HG02798 (cell line): ENCODE measurements around the gene CMIP.
"Not testable (repeated sequence)": the region's sequence is repeated elsewhere in the genome, so short reads cannot be mapped to it uniquely, and the experiment has no call there.

Experiments
- ATAC-seq: cut with Tn5 transposase; IDR thresholded peaks from one replicate; pipeline ENCODE4 v1.9.1; 2021; ENCODE audit warnings: mild to moderate bottlenecking; ENCODE audit not compliant: unreplicated experiment, poor library complexity

CMIP gene

DNA sequence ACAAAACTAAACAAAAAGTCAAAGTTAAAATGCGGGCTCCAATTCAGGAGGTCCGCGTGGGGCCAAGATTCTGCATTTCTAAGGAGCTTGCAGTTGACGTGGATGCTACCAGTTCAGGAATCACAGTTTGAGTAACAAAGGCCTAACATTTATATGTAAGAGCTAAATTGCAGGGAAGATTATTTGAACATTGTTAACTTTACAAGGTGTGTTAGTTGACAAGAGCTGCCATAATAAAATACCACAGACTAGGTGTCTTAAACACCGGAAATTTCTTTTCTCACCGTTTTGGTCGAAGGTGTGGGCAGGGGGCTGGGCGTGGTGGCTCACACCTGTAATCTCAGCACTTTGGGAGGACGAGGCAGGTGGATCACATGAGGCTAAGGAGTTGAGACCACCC lies 24.8 kb upstream of the CMIP start:
- no peak for ATAC-seq

GRCh38 chr16:81421126-81421525 lies 23.5 kb upstream of the CMIP start:
- ATAC-seq, result no peak

DNA sequence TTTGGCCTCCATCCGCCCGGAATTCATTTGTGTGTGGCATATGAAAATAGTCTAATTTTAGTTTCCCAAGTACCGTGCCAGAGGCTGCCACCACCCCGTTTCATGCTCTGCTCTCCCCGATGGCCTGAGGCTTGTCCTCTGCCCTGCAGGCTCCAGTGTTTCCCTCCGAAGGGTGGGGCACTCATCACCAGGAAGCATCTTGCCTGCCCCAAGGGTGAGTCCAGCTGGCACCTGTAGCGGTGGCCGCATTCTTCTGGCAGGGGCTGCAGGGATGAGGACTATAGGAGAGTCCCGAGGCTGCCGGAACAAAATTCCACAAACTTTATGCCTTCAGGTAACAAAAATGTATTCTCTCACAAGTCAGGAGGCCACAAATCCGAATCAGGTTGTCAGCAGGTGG lies 23.1 kb upstream of the CMIP start:
- ATAC-seq, result no peak

DNA sequence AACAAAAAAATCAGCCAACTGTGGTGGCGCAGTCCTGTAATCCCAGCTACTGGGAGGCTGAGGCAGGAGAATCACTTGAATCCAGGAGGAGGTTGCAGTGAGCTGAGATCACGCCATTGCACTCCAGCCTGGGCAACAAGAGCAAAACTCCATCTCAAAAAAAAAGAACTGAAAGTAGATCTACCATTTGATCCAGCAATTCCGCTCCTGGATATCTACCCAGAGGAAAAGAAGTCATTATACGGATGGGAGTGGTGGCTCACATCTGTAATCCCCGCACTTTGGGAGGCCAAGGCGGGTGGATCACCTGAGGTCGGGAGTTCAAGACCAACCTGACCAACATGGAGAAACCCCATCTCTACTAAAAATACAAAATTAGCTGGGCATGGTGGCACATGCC lies 22.5 kb upstream of the CMIP start:
- ATAC-seq, result not testable (repeated sequence)

DNA sequence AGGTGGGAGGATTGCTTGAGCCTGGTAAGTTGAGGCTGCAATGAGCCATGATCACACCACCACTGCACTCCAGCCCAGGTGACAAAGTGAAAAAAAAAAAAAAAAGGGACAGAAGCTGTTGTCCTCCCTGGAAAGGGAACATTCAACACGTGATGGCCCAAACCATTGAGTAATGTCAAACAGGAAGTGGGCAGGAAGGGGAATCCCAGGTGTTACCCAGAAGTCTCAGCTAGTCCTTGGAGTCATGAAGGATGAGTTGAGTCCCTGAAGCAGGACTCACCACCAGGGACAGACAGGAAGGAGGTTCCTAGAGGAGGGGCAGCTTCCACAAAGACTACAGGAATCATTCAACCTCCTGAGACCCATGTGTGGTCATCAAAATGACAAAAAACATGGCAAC lies 19.8 kb upstream of the CMIP start:
- peak; percentile 53 for ATAC-seq

GRCh38 chr16:81427219-81427618 lies 17.4 kb upstream of the CMIP start:
- no peak for ATAC-seq

GRCh38 chr16:81429045-81429521 lies 15.5 kb upstream of the CMIP start:
- ATAC-seq, result peak; percentile 43

DNA sequence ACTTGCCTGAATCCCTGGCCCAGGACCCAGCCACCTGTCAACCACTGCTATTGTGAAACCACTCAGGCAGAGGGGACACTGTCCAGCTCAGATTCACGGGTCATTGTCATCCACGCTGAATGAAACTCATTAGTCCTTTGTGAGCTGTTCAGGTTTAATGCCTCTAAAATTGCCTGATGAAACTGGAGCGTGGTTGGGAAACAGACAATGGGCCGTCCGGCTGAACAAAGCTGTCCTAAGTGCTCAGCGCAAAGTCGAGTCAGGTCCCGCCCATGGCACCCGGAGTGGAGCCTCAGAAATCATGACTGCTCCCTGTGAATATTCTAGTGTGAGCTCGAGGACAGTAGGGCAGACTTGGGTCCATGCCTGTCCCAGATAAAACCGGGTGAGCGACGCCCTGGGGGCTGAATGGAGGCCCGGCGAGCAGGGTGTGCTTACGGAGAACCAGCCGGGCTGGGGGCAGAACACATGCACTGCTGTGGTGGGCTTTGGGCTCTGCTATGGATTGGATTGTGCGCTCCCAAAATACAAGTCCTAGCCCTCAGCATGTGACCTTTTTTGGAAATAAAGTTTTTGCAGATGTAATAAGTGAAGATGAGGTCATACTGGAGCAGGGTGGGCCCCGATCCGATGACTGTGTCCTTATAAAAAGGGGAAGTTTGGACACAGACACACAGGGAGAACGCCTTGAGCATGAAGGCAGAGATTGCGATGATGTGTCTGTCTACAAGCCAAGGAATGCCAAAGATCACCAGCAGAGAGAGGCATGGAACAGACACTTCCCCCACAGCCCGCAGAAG lies 12.9 kb upstream of the CMIP start:
- no peak for ATAC-seq

DNA sequence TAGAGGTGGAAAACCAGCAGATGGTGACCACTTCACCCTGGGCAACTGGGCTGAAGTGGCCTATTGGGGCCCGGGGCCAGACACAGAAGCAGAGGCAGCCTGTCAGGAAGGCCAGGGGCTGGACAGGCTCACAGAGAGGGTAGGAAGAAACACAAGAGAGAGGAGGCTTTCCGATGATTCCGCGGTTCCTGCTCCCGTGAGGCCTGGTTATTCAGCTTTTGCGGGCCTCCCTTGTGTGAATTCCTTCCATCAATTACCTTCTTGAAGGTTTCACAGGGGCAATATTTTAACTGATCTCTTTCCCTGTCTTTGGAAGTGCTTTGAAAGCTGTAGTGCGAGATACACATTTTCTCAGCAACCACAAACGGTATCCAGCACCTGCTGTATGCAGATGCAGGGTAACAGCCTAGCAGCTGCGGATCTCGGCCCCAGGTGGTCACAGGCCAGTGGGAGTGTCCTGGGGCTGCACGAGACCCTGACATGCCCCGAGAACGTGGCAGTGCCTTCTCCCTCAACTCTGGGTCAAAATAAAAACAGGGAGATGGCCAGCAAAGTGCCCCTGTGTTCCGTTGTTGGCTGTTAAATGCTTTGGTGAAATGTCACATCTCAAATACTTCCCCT lies 11.6 kb upstream of the CMIP start:
- ATAC-seq, result no peak

DNA sequence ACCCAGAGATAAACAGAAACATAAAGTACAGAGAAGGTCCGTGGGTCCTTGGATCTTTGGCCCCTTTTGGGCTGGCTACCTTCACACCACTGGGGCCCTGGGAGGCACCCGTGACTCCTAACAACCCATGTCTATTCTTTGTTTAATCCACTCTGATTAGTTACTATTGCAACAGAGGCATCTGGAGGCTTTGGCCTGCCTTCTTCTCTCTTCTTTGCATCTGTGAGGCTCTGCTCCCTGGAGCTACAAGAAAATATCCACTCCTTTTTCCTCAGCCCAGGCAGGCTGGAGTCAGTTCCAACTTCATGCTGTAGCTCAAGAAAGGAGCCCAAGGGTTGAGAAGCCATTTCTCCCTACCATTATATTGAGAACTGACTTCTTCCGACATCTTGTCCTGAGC lies 9.5 kb upstream of the CMIP start:
- ATAC-seq, result no peak

DNA sequence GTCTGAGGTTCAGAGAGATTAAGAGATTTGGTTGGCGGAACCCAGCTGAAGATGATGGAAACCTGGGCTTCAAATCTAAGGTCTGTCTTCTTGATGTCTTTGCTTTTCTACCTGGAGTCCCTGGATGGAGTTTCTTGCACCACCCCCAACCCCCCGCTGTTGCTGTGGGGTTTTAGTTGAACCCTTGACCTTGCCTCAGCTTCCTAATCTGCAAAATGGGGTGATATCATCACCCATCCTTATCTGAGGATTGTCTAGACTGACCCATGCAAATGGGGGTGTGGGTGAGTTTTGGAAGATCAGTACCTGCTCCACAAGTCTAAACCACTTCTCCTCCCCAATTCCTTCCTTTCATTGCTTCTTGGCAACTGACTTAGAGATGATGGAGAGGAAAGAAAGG lies 9.0 kb upstream of the CMIP start:
- ATAC-seq, result no peak

DNA sequence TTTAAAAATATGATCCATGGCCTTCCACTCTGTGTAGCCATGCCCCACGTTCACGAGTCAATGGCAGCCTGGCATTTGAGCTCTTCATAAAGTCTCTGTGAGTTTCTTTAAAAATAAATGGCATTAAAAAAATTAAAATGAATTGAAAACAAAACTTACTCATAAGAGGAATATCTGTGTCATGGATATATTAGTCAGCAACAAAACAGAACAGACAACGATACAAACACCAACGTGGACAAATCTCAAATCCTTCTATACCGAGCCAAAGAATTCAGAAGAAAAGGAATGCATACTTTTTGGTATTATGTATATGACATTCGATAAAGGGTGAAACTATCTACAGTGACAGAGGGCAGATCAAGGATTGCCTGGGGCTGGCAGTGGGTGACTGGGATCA lies 8.2 kb upstream of the CMIP start:
- ATAC-seq, result no peak

- ATAC-seq, result no peak
Measured at GRCh38 chr16:81437865-81438264, 6.7 kb upstream of the CMIP start.

DNA sequence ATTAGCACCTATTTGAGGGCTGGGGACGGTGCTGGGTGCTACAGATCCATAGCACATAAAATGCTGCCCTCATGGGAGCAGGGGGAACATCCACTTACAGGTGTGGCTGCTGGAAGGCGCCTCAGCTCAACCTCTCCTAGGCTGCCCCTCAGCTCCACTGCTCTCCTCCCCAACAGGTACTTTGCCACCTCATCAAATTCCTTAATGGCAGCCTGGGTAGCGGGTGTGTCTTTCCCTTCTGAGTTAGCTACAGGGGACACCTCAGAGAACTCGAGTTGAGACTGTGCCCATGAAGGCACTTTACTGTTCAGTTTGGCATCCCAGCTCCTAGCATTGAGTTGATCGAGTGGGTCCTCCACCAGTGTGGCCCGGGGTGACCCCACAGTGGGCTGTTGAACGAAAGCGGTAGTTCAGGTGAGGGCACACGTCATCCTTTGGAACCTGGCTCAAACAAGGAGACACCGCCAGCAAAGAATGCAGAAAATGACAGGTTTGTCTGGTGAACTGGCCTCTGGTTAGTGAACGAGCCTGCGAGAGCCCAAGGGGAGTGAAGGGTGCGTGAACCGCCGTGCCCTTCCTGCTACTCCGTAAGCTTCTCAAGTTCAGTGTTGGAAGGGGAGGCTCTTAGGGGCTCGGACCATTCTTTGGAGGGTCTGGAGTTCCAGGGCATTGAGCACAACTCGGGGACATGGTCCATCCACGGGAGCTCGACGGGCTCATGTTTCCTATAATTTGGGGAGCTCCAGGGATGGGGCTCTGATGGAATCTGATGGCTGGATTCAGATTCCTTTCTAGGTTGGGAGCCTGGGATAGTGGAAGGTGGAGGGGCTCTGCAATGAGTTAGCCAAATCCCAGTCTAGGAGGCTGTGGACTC lies 3.5 kb upstream of the CMIP start:
- ATAC-seq, result no peak

GRCh38 chr16:81442220-81442915 lies 2.2 kb upstream of the CMIP start:
- no peak for ATAC-seq

DNA sequence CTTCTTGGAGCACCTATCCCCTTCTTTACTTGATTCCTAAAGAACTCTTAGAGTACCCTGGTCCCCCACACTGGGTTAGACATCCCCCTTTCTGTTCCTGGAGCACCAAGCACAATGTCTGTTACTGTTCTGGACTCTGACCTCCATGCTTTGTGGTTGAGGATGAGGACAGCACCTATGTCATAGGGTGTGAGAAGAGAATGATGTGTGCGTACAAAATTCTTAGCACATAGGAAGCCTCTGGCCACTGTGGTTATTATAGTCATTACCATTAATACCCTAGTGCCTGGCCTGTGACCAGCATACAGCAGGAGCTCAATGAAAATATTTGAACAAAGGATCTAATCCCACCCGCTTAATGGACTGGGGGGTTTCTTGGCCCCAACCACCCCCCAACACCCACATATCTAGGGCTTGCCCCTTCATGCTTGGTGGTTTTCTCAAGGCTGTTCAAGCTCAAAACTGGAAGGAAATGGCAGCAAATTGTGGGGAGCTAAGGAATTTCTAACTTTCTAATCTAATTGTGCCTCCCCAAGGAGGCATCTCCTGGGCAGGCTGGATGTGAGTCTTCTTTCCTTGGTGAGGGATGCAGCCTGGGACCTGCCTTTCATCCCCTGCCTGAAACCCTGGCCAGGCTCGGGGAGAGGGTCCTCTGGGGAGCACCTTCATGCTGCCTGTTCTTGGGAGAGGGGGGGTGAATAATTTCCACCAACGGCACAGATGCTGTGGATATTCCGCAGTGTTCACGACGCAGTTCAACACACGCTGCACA lies 1.5 kb upstream of the CMIP start:
- ATAC-seq, result no peak

DNA sequence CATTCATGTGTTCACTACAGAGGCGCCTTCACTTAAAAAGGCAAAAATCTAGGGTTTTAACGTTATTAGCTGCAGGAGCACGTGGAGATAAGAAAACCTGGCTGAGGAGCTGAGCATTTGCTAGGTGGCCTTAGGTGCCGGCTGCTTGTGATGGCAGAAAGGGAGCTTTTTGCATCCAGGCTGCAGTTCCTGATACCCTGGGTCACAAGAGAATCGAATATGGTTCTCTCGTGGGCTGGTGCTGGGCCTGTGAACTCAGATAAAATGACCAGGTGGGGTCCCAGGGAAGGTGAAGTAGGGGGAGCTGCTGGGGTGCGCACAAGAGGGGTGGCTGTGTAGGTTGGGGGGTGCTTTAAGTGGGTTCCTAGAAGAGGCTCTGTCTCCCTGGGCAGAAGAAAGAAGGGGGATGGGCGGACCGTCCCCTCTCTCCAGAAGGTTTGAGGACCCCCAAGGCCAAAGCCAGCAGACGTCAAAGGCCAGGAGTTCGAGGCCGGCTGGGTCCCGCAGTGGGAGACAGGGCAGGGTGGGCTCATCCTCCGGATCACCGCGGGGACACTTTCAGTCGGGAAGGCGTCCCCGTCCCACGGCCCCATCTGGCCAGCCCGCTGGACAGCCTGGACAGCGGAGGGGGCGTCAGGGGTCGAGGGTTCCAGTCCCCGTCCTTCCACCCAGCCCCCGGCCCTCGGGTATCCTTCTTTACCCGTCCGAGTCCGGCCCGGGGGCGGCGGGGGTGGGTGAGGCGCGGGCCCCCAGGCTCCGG lies 740 bp upstream of the CMIP start:
- no peak for ATAC-seq

- no peak for ATAC-seq
Measured at GRCh38 chr16:81445143-81445961, 744 bp downstream of the CMIP start.
